ENCODE results near the gene MKKS. TPM values are rescaled to one million over a fixed set of nuclear protein-coding genes. Genes with fewer than 3 reads are reported as not detected.
A peak's percentile ranks its signal among the peaks of the same experiment; 100 is the strongest.
"Not testable (repeated sequence)": the region's sequence is repeated elsewhere in the genome, so short reads cannot be mapped to it uniquely, and the experiment has no call there.

MKKS gene
- total RNA-seq, 1 donor from 2014 or later: 3.6 TPM

DNA sequence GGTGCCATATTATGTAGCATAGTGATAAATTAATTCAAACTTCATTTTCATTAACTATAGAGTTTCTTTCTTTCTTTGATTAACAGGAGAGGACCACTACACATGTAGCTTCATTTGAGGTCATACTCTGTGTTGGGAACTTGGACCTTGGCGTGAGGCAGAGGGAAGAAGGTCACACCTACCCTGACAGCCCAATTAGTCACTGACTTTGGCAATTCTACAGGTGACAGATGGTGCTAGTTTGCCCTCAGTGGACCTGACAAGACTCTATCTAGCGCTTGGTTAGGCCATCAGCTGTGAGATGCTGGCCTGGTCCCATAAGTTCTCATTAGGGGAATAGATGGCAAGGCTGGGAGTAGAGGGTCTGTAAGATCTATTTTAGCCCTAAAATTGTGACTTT is 15.2 kb upstream of the MKKS start:
- no peak for DNase-seq (ENCODE audit: low read depth in 2 of 2)

DNA sequence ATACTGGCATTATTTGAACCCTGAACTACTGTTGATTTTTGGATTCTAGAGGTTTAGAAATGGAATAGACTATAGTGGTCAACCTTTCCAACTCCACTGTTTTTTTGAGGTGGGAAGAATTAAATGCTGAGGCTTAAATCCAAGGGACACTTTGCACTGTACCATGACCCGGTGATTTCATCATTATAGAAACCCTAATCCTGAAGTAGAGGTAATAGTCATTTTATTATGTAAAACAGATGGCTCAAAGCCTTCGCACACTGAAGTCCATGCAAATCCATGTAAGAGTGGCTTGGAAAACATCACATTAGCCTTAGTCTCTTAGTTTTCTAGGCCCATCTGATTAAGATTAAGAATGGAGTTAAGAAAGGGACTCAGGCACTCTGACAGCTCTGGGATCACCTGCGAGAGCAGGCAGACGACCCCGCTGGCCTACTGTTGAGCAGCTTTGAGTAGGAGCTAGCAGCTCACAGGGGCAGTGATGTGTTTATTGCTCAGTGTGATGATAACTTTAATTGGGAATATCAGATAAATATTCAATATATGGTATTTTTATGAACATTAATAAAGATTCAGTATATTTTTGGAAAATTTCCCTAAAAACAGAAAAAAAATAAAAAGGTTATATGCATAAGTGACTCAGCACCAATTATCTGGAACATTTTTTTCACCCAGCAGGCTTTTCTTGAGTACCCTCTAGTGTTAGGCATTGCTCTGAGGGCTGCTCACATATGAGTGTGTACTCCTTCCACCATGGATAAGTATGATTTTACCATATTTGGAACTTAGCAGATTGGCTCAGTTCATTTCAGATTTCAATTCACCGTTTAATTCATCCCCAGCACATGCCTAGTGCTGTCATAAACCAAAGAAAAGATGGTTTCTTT is 14.5 kb upstream of the MKKS start:
- DNase-seq (ENCODE audit: low read depth in 2 of 2): no peak

DNA sequence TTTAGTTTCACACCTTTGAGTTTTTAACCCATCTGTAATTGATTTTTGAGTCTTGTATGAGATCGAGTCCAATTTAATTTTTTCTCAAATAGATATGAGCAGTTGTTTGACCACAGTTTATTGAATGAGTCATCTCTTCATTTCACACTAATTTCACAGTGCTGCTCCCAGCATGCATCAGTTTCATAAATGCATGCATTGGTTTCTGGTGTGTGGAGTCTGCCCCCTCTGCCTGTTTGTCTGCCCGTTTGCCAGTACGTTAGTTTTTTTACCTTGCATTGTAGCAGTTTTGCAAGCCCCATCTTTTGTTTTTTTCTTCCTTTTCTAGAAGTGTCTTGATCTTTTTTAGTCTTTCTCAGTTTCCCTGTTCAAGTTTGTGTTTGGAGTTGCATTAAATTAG is 13.0 kb upstream of the MKKS start:
- peak; percentile 66 to 69 for DNase-seq (ENCODE audit: low read depth in 2 of 2)

DNA sequence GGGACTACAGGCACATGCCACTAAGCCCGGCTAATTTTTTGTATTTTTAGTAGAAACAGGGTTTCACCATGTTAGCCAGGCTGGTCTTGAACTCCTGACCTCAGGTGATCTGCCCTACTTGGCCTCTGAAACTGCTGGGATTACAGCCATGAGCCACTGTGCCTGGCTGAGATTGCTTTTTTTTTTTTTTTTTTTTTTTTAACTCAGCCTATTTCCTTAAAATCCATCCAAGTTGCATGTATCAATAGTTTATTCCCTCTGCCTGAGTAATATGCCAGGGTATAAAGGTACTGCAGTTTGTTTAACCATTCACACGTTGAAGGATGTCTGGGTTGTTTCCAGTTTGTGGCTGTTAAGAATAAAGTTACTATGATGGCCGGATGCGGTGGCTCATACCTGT is 11.7 kb upstream of the MKKS start:
- no peak for DNase-seq (ENCODE audit: low read depth in 2 of 2)

DNA sequence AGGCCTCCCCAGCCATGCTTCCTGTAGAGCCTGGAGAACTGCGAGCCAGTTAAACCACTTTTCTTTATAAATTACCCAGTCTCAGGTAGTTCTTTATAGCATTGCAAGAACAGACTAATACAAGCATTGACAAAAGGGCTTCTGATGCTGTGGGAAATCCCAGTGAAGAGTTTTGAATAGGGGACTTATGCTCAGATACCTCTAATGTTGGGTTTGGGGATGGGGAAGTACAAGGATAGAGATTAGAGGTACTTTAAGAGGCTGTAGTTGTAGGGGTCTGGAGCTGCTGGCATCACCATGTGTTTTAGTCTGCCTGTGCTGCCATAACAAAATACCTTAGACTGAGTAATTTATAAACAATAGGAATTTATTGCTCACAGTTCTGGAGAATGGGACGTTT is 9.9 kb upstream of the MKKS start:
- no peak for DNase-seq (ENCODE audit: low read depth in 2 of 2)

DNA sequence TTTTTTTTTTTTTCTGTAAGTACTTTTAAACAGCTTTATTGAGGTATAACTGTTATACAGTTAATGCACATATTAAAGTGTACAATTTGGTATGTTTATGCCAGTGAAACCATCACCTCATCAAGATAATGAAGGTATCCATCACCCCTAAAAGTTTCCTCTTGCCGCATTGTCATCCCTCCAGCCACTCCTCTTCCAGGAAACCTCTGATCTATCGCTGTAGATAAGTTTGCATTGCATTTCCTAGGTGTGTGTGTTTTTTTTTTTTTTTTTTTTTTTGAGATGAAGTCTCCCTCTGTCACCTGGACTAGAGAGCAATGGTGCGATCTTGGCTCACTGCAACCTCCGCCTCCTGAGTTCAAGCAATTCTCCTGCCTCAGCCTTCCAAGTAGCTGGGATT is 4.2 kb upstream of the MKKS start:
- no peak for DNase-seq (ENCODE audit: low read depth in 2 of 2)

DNA sequence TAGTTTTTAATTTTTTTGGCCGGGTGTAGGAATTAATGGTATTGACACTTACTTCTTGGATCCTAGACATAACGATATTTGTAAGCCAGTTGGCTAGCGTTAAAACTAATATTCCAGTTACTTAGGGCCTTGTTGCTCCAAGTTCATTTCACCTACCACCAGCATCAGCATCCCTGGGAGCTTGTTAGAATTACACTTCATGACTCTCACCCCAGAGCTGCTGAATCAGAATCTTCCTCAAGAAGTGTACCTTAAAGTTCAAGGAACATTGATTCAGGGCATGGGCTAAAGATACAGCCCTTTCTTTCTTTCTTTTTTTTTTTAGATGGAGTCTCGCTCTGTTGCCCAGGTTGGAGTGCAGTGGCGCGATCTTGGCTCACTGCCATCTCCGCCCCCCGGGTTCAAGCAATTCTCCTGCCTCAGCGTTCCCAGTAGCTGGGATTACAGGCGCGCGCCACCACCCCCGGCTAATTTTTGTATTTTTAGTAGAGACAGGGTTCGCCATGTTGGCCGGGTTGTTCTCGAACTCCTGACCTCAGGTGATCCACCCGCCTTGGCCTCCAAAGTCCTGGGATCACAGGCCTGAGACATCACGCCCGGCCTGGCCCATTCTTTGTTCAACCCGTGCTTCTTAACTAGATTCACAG is 2.2 kb upstream of the MKKS start:
- no peak for DNase-seq (ENCODE audit: low read depth in 2 of 2)

DNA sequence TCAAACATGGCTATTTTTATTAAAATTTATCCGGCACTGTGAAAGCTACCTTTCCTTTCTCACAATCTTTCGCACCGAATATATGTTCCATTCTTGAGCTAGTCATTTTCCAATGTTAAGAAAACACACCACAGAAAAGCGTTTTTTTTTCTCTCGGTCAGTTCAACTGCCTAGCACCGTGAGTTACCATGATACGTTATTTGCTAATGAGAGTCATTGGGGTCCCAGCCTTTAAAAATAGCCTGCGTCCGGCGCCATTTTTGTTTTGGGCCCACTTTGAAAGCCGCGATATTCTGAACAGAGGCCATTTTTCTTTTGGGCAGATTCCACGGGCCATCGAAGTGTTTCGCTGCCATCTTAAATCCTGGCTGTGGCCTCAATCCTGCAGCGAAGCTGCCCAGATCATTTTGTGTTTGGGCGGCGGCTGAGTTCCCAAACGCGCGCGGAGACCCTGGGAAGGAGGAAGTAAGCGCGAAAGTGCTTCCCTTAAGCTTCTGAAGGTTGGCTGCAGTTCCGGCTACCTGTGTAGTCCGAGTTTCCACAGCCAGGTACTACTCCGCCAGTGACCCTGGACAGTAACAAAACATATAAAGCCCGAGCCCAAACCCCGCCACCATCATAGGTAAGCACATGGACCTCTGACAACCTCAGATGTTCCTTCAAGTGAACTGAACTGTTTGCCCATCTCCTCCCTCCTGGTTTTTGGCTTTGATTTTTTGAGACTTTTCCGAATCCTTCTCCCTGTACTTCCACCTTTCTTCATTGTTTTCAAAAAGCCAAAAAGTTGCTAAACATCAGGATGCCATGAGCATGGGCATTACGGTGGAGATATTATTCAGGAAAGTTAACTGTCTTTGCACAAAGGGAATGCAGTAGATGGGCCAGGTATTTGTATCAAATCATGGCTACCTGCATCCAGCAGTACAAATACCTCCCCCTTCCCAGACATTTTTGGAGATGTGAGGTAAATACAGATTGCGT is 1.1 kb upstream of the MKKS start, which contains the start of gene SLX4IP:
TSS of gene SLX4IP (plus strand) at position 474 of the 981 bp plus-strand sequence. CDS start 22,900 bp downstream, outside the sequence.
- DNase-seq (ENCODE audit: low read depth in 2 of 2): peak; percentile 97

DNA sequence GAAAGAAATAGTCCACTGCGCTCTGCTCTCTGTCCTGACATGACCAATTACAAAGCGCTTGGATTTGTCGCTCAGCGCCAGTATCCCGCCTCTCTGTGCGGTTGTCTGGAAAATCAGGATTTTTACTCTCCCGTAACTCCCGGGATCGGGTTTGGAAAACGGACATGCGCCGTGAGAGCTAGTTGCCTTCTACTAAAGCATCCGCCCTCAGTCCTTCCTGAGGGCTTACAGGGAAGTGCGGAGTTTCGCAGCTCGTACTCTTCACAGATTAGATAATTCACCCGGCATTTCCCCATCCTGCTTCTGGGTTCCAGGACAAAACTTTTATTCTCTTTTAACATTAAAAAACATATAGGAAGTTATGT is 427 bp upstream of the MKKS start:
- DNase-seq (ENCODE audit: low read depth in 2 of 2): peak; percentile 99

DNA sequence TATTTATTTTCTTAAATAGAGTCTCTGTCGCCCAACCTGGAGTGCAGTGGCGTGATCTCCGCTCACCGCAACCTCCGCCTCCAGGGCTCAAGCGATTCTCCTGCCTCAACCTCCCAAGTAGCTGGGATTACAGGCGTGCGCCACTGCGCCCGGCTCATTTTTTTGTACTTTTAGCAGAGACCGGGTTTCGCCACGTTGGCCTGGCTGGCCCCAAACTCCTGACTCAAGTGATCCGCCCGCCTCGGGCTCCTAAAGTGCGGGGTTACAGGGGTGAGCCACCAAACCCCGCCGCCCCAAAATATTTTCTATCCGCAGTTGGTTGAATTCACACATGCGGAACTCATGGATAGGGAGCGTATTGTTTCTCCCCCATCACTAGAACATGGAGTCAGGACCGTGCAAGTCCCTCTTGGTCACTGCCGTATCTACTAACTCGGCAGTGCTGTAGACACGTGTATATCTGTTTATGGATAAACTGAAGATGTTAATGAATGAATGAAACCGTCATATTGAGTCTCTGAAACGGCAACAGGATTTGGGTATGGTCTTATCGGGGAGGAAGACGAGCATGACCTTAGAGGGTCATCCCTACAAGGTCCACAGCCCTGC is 904 bp downstream of the MKKS start:
- DNase-seq (ENCODE audit: low read depth in 2 of 2): peak; percentile 12 to 34

DNA sequence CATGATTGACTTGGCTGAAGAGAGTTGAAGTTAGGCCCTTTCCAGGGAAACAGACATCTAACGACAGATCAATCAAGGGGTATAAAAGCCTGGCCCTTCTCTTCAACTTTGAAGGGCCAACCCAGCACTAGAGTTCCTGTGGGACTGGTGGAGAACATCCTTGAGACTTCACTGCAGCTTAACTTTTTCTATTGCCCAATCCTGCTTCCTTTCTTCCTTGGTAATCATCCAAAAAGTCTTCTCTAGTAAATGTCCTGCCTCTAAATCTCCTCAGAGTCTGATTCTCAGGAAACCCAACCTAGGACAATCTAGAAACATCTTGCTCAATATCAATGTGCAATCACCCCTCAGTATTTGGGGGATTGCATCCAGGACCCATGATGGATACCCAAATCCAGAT is 1.9 kb downstream of the MKKS start:
- no peak for DNase-seq (ENCODE audit: low read depth in 2 of 2)

DNA sequence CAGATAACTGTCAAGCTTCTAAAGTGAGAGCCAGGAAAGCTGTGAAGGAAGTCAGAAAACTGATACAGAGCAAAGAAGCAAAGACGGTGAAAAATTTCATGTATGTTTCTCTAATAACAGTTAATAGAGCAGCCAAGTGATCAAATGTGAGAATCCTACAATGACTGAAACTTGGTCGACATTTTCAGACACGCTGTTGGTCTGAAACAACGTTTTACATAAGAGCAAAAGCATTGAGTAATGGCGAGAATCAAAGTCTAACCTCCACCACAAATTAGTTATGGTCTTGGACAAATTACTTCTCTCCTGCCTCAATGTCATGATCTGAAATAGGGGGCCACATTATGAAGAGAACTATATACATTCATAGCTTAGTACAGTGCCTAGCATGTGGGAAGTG is 3.3 kb downstream of the MKKS start:
- DNase-seq (ENCODE audit: low read depth in 2 of 2): no peak

DNA sequence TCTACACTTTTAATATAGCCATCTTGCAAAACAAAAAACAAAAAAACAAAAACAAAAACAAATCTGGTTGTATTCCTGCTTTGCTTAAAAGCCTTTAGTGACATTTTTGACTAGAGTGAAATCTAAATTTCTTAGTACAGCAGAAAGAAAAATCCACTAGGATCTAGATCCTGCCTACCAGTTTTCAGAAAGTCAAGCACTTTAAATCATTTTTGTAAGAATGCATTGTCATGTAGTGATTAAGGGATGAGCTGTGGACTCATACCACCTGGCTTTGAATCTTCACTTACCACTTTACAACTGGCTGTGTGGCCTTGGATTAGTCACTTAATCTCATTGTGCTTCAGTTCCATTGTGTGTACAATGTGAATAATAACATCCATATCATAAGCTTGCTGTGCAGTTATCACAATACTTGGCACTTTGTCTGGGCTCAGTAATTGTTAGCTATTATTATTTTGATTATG is 4.0 kb downstream of the MKKS start:
- peak in 1 of 2 donors; percentile 10 for DNase-seq (ENCODE audit: low read depth in 2 of 2)

DNA sequence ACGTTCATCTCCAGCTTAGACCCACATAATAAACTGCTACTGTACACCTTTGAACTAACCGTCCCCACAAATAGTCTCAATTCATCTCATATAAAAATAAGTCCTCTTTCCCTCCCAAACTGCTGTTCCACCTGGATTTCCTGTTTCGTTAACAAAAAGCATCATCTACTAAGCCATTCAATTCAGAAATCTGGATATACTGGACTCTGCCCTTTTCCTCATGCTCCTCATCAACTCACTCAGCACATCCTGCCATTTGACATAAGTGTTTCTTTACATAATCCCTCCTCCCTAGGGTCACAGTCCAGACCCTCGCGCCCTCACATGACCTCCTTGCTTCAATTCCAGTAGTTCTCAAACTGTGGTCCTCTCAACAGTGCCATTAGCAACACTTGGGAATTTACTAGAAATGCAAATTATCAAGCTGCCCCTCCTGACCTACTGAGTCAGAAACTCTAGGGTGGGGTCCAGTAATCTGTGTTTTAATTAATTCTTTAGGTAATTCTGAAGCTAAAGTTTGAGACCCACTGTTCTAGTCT is 4.5 kb downstream of the MKKS start:
- DNase-seq (ENCODE audit: low read depth in 2 of 2): no peak

DNA sequence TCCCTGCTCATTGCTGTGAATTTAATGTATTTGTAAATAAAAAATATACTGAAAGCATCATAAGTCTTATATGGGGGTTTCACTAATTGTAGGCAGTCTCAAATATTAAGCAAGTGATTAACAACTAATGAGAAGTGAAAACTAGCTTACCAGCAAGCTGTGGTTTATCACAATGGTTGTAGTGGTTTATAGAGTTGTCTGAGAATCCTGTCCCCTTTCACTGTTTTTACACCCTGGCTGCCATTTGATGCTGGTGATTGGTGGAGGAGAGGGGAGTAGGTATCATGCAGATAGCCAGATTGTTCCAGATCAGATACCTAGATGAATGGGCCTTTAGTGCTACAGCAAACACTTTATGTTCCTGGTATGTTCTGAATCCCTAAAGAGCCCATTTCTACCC is 6.0 kb downstream of the MKKS start:
- DNase-seq (ENCODE audit: low read depth in 2 of 2): no peak

DNA sequence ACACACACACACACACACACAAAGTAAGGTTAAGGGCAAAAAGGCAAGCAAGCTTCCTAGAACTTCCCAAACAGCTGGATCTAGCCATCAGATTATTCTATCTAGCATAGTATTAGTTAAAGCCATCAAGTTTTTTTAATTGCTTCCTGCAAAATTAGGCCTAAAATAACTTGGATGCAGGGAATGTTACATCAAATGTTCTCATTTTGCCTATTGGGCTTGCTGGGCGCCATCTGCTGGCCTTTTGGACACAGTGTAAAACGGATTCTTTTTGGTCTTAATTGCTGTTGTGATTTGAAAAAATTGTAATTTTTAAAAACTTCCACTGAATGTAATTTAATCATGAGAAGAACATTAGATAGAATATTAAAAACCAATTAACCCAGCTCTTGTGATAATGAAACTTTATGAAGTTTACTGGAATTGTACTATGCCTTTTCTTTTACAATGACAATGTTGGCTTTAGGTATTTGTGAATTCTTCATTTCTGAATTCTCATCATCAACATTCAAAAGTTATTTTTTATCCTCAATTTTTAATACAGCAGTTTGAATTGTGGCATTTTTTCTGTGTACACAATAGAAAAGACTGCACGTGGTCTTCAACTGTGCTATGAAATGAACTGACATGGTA is 6.8 kb downstream of the MKKS start:
- peak; percentile 79 to 86 for DNase-seq (ENCODE audit: low read depth in 2 of 2)

DNA sequence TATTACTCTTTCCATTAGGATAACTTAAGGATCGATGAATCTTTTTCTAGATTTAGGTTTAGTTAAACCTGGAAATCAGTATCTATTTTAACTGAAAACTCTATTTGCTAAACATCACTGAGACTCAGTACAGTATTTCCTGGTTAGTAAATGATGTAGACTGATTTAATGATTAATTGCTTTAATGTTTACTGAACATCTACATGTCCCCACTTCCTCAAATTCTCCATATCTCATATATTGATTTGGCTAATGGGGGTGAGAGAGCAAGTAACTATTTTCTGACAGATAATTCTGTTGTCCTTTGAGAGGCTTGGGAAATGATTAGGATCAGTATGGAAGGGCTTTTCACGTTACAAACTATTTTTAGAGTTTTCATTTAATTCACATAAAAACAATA is 10.3 kb downstream of the MKKS start:
- DNase-seq (ENCODE audit: low read depth in 2 of 2): no peak

DNA sequence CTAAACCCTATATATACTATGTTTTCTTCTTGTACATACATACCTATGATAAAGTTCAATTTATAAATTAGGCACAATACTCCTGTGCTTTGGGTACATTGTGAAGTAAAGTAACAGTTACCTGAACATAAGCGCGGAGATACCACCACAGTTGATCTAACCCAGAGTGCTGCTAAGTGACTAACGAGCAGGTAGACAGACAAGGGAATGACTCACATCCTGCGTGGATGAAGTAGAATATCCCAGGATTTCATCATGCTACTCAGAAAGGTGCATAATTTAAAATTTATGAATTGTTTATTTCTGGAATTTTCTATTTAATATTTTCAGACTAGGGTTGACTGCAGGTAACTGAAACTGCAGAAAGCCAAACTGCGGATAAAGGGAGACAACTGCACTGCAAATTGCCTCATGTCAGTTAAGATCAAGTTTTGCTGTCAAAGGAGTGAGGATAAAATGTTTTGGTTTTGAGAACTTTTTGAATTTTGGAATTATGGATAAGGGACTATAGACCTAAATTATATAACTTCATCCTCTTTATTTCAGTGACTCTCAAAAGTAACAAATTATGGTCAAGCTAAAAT is 14.4 kb downstream of the MKKS start:
- DNase-seq (ENCODE audit: low read depth in 2 of 2): peak; percentile 37 to 42

DNA sequence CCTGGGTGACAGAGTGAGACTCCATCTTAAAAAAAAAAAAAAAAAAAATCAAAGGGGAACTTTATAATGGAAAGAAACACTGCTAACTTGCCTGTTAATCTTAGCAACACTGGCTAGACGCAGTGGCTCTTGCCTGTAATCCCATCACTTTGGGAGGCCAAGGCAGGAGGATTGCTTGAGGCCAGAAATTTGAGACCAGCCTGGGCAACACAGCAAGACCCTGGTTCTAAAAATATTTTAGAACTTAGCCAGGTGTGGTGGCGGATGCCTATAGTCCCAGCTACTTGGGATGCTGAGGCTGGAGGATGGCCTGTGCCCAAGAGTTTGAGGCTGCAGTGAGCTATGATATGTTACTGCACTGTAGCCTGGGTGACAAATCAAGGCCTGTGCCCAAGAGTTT is 16.8 kb downstream of the MKKS start:
- DNase-seq (ENCODE audit: low read depth in 2 of 2): not testable (repeated sequence)

DNA sequence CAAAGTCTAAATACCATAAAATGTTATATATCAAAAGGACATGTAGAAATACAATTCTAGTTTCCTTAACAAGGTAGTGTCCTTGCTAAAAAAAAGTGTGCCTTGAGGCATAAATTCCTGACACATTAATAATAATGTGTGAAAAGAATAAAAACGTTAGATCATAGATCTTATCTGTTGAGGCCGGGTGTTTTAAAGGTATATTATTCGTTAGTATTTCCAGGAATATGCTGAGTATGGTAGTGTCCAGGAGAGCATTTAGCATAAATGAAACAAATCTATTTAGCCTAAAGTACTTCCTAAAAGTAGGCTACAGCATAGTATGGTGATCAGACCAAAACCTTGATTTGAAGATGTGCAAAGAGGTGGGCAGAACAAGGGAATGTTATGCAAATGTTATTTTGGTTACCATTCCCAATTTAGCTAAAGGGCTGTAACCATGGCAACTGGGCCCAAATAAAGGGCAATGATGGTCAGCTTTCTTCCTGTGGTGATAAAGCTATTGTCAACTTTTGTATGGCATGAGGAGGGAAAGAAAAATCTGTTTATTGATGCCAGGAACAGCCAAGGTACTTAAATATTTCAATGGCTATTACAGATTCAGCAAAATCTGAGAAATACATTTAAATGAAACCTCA is 18.9 kb downstream of the MKKS start:
- peak; percentile 54 to 88 for DNase-seq (ENCODE audit: low read depth in 2 of 2)
